NCI-H2196 treated with DMSO at 0.1 percent for 48 hours (cell line): ENCODE results near the gene IKZF3.
"Not testable (repeated sequence)": the region's sequence is repeated elsewhere in the genome, so short reads cannot be mapped to it uniquely, and the experiment has no call there.

ENCODE experiments used
- DNase-seq: peaks from one replicate; lab custom pipeline; 2025; ENCODE audit not compliant: unreplicated experiment; lab: John Stamatoyannopoulos, UW

IKZF3 gene

GRCh38 chr17:39742126-39742855 is 121.8 kb downstream of the IKZF3 start:
- DNase-seq, result no peak

- no peak for DNase-seq
These were observed 123.6 kb downstream of the IKZF3 start for GRCh38 chr17:39740357-39741111.

GRCh38 chr17:39739885-39740356 is 124.2 kb downstream of the IKZF3 start:
- no peak for DNase-seq

- no peak for DNase-seq
These were observed 124.9 kb downstream of the IKZF3 start for GRCh38 chr17:39738983-39739884.

GRCh38 chr17:39738568-39738901 is 125.6 kb downstream of the IKZF3 start:
- no peak for DNase-seq

- DNase-seq, result peak; percentile 50
These were observed 126.1 kb downstream of the IKZF3 start, which contains the start of gene GRB7 for GRCh38 chr17:39737760-39738567. GRB7 (plus strand) TSS chr17:39737938; CDS start chr17:39742302, 4,364 bp downstream.

- no peak for DNase-seq
These were observed 126.8 kb downstream of the IKZF3 start for GRCh38 chr17:39737206-39737759.

GRCh38 chr17:39736319-39737165 is 127.6 kb downstream of the IKZF3 start:
- DNase-seq, result no peak

GRCh38 chr17:39735882-39736281 is 128.2 kb downstream of the IKZF3 start:
- no peak for DNase-seq

GRCh38 chr17:39732586-39732985 is 131.5 kb downstream of the IKZF3 start:
- no peak for DNase-seq

GRCh38 chr17:39730095-39730921 is 133.8 kb downstream of the IKZF3 start, which contains the start of gene MIEN1:
MIEN1 (minus strand) TSS chr17:39730532; CDS start chr17:39730495, 37 bp downstream.
- peak; percentile 49 for DNase-seq

- DNase-seq, result no peak
These were observed 134.7 kb downstream of the IKZF3 start for GRCh38 chr17:39729280-39729851.

- no peak for DNase-seq
These were observed 136.6 kb downstream of the IKZF3 start for GRCh38 chr17:39727556-39727955.

GRCh38 chr17:39726617-39727016 is 137.5 kb downstream of the IKZF3 start:
- no peak for DNase-seq

GRCh38 chr17:39725923-39726322 is 138.2 kb downstream of the IKZF3 start:
- not testable (repeated sequence) for DNase-seq

- no peak for DNase-seq
These were observed 139.4 kb downstream of the IKZF3 start for GRCh38 chr17:39724731-39725130.

- no peak for DNase-seq
These were observed 140.9 kb downstream of the IKZF3 start for GRCh38 chr17:39722965-39723848.
